NCI-H1694 (cell line): ENCODE data around the gene BAZ1B.
A peak's percentile ranks its signal among the peaks of the same experiment; 100 is the strongest.
"Not testable (repeated sequence)": the region's sequence is repeated elsewhere in the genome, so short reads cannot be mapped to it uniquely, and the experiment has no call there.

ENCODE experiments used
- DNase-seq: peaks from one replicate; lab custom pipeline; 2025; lab: John Stamatoyannopoulos, UW

The BAZ1B gene, protein sequence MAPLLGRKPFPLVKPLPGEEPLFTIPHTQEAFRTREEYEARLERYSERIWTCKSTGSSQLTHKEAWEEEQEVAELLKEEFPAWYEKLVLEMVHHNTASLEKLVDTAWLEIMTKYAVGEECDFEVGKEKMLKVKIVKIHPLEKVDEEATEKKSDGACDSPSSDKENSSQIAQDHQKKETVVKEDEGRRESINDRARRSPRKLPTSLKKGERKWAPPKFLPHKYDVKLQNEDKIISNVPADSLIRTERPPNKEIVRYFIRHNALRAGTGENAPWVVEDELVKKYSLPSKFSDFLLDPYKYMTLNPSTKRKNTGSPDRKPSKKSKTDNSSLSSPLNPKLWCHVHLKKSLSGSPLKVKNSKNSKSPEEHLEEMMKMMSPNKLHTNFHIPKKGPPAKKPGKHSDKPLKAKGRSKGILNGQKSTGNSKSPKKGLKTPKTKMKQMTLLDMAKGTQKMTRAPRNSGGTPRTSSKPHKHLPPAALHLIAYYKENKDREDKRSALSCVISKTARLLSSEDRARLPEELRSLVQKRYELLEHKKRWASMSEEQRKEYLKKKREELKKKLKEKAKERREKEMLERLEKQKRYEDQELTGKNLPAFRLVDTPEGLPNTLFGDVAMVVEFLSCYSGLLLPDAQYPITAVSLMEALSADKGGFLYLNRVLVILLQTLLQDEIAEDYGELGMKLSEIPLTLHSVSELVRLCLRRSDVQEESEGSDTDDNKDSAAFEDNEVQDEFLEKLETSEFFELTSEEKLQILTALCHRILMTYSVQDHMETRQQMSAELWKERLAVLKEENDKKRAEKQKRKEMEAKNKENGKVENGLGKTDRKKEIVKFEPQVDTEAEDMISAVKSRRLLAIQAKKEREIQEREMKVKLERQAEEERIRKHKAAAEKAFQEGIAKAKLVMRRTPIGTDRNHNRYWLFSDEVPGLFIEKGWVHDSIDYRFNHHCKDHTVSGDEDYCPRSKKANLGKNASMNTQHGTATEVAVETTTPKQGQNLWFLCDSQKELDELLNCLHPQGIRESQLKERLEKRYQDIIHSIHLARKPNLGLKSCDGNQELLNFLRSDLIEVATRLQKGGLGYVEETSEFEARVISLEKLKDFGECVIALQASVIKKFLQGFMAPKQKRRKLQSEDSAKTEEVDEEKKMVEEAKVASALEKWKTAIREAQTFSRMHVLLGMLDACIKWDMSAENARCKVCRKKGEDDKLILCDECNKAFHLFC (N-terminal part only)

DNA sequence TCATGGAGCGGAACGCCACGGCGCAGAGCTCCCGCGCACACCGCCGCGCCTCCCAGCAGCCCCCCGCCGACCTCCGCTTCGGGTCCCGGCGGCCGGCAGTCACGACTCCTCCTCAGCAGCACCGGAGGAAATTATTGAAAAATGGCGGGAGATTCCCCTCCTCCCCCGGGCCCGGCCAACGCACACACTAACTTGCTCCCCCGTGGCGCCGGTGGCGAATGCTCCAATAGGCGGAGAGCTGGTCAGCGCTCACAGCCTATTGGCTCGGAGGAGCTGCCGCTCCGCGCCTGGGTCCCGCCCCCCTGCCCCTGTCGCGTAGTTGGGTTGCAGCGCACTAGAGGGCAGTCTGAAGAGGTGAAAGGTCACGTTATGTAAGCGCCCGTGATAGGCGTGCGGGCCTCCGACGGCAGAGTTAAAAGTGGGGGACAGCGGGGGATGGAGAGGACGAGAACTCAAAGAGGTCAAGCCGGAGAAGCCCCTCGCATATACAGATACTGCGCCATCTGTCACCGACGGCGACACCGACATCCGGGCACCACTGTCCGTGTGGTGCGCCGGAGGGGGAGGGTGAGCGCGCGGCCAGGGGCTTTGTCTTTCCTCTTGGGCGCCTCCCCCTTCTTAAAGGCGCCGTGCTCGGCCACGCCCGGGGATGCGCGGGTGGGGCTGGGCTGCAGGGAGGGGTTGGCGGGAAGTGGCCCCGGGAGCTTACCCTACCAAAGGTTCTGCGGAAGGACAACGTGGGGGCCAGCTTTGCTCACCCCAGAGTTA is at the start of gene BAZ1B:
Gene BAZ1B (minus strand): TSS at position 189 of the 768 bp plus-strand sequence. CDS start 360 bp downstream, outside the sequence.
- DNase-seq = peak; percentile 96

DNA sequence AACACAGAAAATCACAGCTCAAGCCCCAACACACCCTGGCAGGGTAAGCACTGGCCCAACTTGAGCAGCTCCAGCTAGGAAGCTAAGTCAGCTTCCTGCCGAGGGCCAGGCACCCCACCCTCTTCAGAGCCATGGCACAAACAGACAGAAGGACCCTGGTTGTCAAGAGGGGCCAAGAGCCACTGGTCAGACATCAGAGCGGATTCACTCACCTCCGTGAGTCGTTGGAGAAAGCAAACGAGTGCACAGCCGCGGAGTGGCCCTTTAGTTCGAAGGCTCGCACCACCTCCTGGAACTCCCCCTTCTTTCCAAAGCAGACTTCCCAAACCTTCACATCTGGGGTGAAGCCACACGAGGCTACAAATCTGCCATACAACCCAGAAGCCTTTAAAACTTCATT is 48.9 kb upstream of the BAZ1B start:
- no peak for DNase-seq

GRCh38 chr7:73570521-73570920 is 48.4 kb upstream of the BAZ1B start:
- DNase-seq = no peak

GRCh38 chr7:73569042-73569608 is 47.0 kb upstream of the BAZ1B start:
- DNase-seq = no peak

- no peak for DNase-seq
These were observed 46.0 kb upstream of the BAZ1B start for GRCh38 chr7:73567846-73568685.

DNA sequence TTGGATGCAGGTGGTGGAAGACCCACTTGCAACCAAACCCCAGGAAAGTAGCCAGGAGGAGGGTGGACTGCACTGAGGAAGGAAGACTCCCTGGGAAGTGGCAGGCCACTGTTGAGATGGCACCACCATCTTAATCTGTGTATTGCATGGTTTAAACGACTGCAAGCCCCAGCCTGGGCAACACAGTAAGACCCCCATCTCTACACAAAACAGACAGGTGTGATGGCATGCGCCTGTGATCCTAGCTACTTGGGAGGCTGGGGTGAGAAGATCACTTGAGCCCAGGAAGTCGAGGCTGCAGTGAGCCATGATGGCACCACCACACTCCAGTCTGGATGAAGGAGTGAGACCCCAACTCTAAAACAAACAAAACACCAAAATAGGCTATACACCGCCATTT is 45.0 kb upstream of the BAZ1B start:
- DNase-seq = no peak

- not testable (repeated sequence) for DNase-seq
These were observed 44.3 kb upstream of the BAZ1B start for GRCh38 chr7:73566431-73566830.

- no peak for DNase-seq
These were observed 43.7 kb upstream of the BAZ1B start for GRCh38 chr7:73565675-73566340.

DNA sequence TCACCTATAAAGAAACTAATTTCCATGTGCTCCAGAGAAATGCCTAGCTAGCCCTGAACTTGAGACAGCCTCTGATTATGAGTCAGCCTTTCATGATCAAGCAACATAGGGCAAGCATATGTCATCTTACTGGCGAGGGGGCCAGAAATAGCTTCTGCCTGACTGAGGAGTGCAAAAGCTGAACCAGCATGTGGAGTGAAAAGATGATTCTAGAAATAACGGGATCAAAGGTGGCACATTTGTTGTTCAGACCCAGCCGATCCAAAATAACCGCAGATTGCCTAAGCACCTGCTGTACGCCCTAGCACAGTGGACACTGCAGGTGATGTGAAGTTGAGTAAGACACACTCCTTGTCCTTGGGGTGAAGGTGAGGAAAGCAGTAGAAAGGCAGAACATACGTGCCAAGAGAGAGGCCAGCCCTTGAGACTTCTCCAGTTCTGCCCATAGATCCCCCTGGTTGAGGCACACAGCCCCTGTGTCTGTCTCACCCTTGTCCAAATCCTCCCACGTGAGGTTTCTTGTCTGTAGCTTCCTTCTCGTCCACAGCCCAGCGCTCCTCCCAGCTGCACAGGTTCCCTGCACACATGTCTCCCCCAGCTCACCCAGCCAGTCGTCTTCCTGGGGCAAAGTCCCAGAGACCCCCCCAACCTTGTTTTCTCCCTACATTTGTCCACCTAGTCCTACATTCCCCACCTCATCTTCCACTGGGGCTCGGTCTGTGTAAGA is 38.2 kb upstream of the BAZ1B start:
- peak; percentile 61 for DNase-seq

GRCh38 chr7:73557397-73558257 is 35.5 kb upstream of the BAZ1B start, which contains the start of gene BCL7B:
TSS of gene BCL7B (minus strand) at chr7:73557690. CDS start at chr7:73557578, 112 bp downstream.
- DNase-seq = peak; percentile 13

- peak; percentile 81 for DNase-seq
These were observed 35.0 kb upstream of the BAZ1B start for GRCh38 chr7:73557108-73557396.

- DNase-seq = peak; percentile 81
These were observed 34.4 kb upstream of the BAZ1B start for GRCh38 chr7:73556208-73557107.

GRCh38 chr7:73555411-73555982 is 33.4 kb upstream of the BAZ1B start:
- DNase-seq = no peak

DNA sequence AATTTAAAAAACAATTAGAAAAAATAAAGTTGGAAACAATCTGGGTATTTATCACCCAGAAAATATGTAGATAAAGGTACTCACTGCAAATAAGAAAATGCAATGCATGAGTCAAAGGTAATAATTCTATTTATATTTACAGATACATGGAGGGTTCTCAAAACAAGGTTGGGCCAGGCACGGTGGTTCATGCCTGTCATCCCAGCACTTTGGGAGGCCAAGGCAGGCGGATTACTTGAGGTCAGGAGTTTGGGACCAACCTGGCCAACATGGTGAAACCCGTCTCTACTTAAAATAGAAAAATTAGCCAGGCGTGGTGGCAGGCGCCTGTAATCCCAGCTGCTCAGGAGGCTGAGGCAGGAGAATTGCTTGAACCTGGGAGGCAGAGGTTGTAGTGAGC is 28.0 kb upstream of the BAZ1B start:
- DNase-seq = not testable (repeated sequence)

DNA sequence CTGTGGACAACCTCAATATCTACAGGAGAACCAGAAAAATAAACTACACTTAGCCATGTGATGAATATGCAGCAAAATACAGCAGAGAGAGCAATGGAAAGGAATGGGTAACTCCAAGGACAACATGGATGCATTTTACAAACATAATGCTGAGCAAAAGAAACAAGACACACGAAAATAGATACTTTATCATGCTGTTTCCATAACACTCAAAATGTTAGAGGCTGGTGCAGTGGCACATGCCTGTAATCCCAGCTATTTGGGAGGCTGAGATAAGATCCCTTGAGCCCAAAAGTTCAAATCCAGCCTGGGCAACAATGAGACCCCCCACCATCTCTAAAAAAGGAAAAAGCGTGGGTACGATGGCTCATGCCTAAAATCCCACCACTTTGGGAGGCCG is 27.1 kb upstream of the BAZ1B start:
- no peak for DNase-seq

DNA sequence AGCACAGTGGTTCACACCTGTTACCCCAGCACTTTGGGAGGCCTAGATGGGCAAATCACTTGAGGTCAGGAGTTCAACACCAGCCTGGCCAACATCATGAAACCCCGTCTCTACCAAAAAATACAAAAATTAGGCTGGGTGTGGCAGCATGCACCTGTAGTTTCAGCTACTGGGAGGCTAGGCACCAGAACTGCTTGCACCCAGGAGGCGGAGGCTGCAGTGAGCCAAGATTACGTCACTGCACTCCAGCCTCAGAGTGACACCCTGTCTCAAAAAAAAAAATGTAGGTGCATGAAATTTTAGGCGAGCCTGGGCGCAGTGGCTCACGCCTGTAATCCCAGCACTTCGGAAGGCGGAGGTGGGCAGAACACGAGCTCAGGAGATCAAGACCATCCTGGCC is 25.7 kb upstream of the BAZ1B start:
- no peak for DNase-seq

- DNase-seq = no peak
These were observed 22.6 kb upstream of the BAZ1B start for GRCh38 chr7:73544678-73545077.
